ENCODE measurements around the gene ZNF837. TPM values are rescaled to one million over a fixed set of nuclear protein-coding genes. Genes with fewer than 3 reads are reported as not detected.

ZNF837 gene
- total RNA-seq, 1 experiment from 2014 or later = 4.9 TPM

- Mint-ChIP-seq H3K36me3 (peaks cover 10% of the 10 kb centered on the region), H3K4me3 (peak overlapping the region; percentile 38; the same call in 1 of the 2 replicates), H3K27ac (no peak overlapping the region), H3K27me3 (ENCODE audit: low read depth) (no peaks in the 10 kb centered on the region), H3K4me1 (peaks cover 17% of the 10 kb centered on the region), H3K9me3 (no peaks in the 10 kb centered on the region)
- no peak for DNase-seq (ENCODE audit: low spot score)
- no peak for ATAC-seq
- ChIA-PET CTCF (no interaction called here), POLR2A (no interaction called here)
- no peak for TF ChIP-seq MXD4 (CRISPR knock-in tag; IDR thresholded peaks at IDR 0.05; ENCODE audit: borderline replicate concordance)
- TF ChIP-seq TEAD1 (CRISPR knock-in tag; IDR thresholded peaks at IDR 0.05) = no peak
- no peak for TF ChIP-seq GTF2I (CRISPR knock-in tag; conservative IDR thresholded peaks at IDR 0.05)
- TF ChIP-seq NFE2L1 (CRISPR knock-in tag; IDR thresholded peaks at IDR 0.05) = no peak
- no peak for TF ChIP-seq AFF4 (CRISPR knock-in tag; IDR thresholded peaks at IDR 0.05; ENCODE audit: borderline replicate concordance)
- no peak for TF ChIP-seq TEAD4 (CRISPR knock-in tag; IDR thresholded peaks at IDR 0.05)
These were observed 2.3 kb upstream of the ZNF837 start for GRCh38 chr19:58382997-58383603.

- Mint-ChIP-seq H3K27ac (peak overlapping the region; percentile 45; the same call in 1 of the 2 replicates), H3K9me3 (no peaks in the 10 kb centered on the region), H3K27me3 (ENCODE audit: low read depth) (no peaks in the 10 kb centered on the region), H3K4me3 (peak overlapping the region; percentile 85), H3K4me1 (peaks cover 13% of the 10 kb centered on the region), H3K36me3 (no peaks in the 10 kb centered on the region)
- ATAC-seq (no peak), DNase-seq (ENCODE audit: low spot score) (no peak)
- POLR2A ChIA-PET = interaction anchor here (0.7 kb wide), 1 partner anchor 18 kb away, joined by 3 read pairs; no protein-coding TSS in a partner anchor
- CTCF ChIA-PET = interaction anchor here (1.3 kb wide), 1 partner anchor 55 kb away, joined by 4 read pairs; the partner anchor contains the start of gene ZSCAN22
- TF ChIP-seq CBFB (CRISPR knock-in tag; IDR thresholded peaks at IDR 0.05; ENCODE audit: low read depth) (no peak), EMX1 (CRISPR knock-in tag; IDR thresholded peaks at IDR 0.05) (no peak), CREB1 (CRISPR knock-in tag; IDR thresholded peaks at IDR 0.05) (no peak), NR2C2 (CRISPR knock-in tag; IDR thresholded peaks at IDR 0.05) (no peak), PRRX2 (CRISPR knock-in tag; IDR thresholded peaks at IDR 0.05) (no peak), RORB (CRISPR knock-in tag; IDR thresholded peaks at IDR 0.05) (no peak), ZBTB21 (CRISPR knock-in tag; IDR thresholded peaks at IDR 0.05; ENCODE audit: borderline replicate concordance) (no peak), KAT7 (CRISPR knock-in tag; IDR thresholded peaks at IDR 0.05; ENCODE audit: borderline replicate concordance) (no peak)
- TF ChIP-seq, protein P1, sequence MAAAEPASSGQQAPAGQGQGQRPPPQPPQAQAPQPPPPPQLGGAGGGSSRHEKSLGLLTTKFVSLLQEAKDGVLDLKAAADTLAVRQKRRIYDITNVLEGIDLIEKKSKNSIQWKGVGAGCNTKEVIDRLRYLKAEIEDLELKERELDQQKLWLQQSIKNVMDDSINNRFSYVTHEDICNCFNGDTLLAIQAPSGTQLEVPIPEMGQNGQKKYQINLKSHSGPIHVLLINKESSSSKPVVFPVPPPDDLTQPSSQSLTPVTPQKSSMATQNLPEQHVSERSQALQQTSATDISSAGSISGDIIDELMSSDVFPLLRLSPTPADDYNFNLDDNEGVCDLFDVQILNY (CRISPR knock-in tag; IDR thresholded peaks at IDR 0.05) = no peak
- TF ChIP-seq, protein P2, sequence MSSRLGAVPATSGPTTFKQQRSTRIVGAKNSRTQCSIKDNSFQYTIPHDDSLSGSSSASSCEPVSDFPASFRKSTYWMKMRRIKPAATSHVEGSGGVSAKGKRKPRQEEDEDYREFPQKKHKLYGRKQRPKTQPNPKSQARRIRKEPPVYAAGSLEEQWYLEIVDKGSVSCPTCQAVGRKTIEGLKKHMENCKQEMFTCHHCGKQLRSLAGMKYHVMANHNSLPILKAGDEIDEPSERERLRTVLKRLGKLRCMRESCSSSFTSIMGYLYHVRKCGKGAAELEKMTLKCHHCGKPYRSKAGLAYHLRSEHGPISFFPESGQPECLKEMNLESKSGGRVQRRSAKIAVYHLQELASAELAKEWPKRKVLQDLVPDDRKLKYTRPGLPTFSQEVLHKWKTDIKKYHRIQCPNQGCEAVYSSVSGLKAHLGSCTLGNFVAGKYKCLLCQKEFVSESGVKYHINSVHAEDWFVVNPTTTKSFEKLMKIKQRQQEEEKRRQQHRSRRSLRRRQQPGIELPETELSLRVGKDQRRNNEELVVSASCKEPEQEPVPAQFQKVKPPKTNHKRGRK (CRISPR knock-in tag; IDR thresholded peaks at IDR 0.05; ENCODE audit: borderline replicate concordance) = no peak
- TF ChIP-seq, protein P3, sequence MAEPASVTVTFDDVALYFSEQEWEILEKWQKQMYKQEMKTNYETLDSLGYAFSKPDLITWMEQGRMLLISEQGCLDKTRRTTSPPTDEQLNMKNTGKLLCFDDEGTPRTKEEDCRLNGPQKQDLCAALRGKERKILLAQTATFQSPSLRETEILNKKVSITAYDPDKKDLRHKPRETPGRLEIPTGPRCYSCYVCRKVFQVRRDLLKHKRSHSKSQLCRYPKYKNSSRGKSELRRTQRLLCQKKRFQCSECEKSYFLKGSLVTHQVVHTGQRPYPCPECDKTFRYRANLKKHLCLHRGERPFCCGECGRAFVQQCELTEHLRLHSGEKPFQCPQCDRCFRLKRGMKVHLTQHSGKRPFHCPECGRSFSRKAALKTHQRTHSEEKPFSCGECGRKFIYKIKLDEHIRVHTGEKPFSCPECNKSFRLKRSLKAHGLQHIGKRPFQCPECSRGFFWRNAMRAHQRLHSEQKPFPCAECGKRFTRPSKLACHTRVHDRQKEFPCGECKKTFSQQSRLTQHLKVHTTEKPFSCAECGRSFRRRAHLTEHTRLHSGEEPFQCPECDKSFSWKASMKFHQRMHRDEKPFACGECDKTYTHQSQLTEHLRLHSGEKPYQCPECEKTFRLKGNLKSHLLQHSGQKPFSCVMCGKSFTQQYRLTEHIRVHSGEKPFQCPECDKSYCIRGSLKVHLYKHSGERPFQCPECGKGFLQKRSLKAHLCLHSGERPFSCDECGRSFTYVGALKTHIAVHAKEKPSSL (CRISPR knock-in tag; conservative IDR thresholded peaks at IDR 0.05) = no peak
These were observed 806 bp upstream of the ZNF837 start for GRCh38 chr19:58381460-58382212.
